HL-60 (cell line): ENCODE measurements around the gene INSIG2.
A peak's percentile ranks its signal among the peaks of the same experiment; 100 is the strongest.

Experiments
- DNase-seq, 2 experiments: peaks; one replicate each; pipeline ENCODE4 v3.0.0-alpha.2; 2010 to 2020; ENCODE audit warnings: low read depth in 1 of 2, low spot score in 1 of 2
- H3K27ac ChIP-seq: fragments of 250-450 bp; sonication (Bioruptor Pico); replicated peaks from 2 replicates; pipeline ENCODE4 v1.5.1; 2020; ENCODE audit warnings: mild to moderate bottlenecking, moderate library complexity
- H3K27me3 ChIP-seq: fragments of 250-450 bp; sonication (Bioruptor Pico); 2 replicates; pipeline ENCODE4 v1.5.1; 2021; ENCODE audit warnings: mild to moderate bottlenecking, moderate library complexity; ENCODE audit not compliant: insufficient read depth, poor library complexity, severe bottlenecking
- H3K4me3 ChIP-seq: replicated peaks from 2 replicates; pipeline ENCODE4 v1.5.1; 2011; ENCODE audit warnings: mild to moderate bottlenecking, control low read depth, low read length; ENCODE audit not compliant: insufficient read depth
- CTCF ChIP-seq: IDR thresholded peaks from one replicate; pipeline ENCODE4 v1.5.1; 2011; ENCODE audit warnings: low read length, control low read depth, inconsistent platforms; ENCODE audit not compliant: insufficient read depth
- GABPA ChIP-seq: IDR thresholded peaks from 2 replicates; pipeline ENCODE4 v1.6.1; 2012; ENCODE audit warnings: low read depth
- POLR2AphosphoS5 ChIP-seq: IDR thresholded peaks from 2 replicates; pipeline ENCODE4 v1.6.1; 2012; ENCODE audit warnings: low read depth
- REST ChIP-seq: IDR thresholded peaks from 2 replicates; pipeline ENCODE4 v1.6.1; 2012; ENCODE audit warnings: low read depth; ENCODE audit not compliant: insufficient replicate concordance
- SPI1 ChIP-seq: IDR thresholded peaks from 2 replicates; pipeline ENCODE4 v1.6.1; 2012; ENCODE audit warnings: low read depth, mild to moderate bottlenecking, borderline replicate concordance

INSIG2 gene

GRCh38 chr2:118085173-118086023 is 2.9 kb upstream of the INSIG2 start:
- Histone ChIP-seq H3K4me3 (no peak overlapping the region), H3K27ac (no peak overlapping the region), H3K27me3 (peaks cover 9% of the 10 kb centered on the region)
- no peak for DNase-seq
- TF ChIP-seq CTCF (no peak), REST (no peak), SPI1 (no peak), GABPA (no peak), POLR2AphosphoS5 (no peak)

- Histone ChIP-seq H3K27me3 (peaks cover 8% of the 10 kb centered on the region), H3K27ac (no peak overlapping the region), H3K4me3 (no peak overlapping the region)
- no peak for DNase-seq
- no peak for TF ChIP-seq CTCF
- no peak for TF ChIP-seq SPI1
- TF ChIP-seq REST = no peak
- TF ChIP-seq POLR2AphosphoS5 = no peak
- TF ChIP-seq GABPA = no peak
These were observed 2.1 kb upstream of the INSIG2 start for GRCh38 chr2:118086024-118086633.

- no peaks in the 10 kb centered on the region for H3K27me3 ChIP-seq
- H3K27ac ChIP-seq = peak overlapping the region; percentile 51
- peak in 1 of 2 experiments; percentile 40 for DNase-seq
- TF ChIP-seq CTCF (no peak), POLR2AphosphoS5 (no peak), SPI1 (no peak), GABPA (no peak), REST (no peak)
- H3K4me3 ChIP-seq = peak overlapping the region; percentile 100
These were observed 999 bp downstream of the INSIG2 start for GRCh38 chr2:118089139-118089800.
